Measurements from ENCODE around the gene VSIG8. TPM values are rescaled to one million over a fixed set of nuclear protein-coding genes. Genes with fewer than 3 reads are reported as not detected.

The VSIG8 gene
- total and polyA plus RNA-seq, 9 of the 15 experiments (the other 6 are each of a cell fraction or from before 2014, with no cell fraction given): not detected

GRCh38 chr1:159825564-159825963, 36.9 kb downstream of the VSIG8 start:
- POLR2A ChIA-PET: no interaction called here
- no peak for ATAC-seq
- intact Hi-C loops (cut with micrococcal nuclease) (no loop called here), in situ Hi-C loops (cut with MboI) (no loop called here)
- no peaks in the 10 kb centered on the region for H3K79me2 ChIP-seq (ENCODE audit: control insufficient read depth, insufficient read depth, low read length)
- H3K9me3 ChIP-seq (replicated peaks; ENCODE audit: control insufficient read depth, insufficient read depth, low read depth, low read length): no peaks in the 10 kb centered on the region
- H3K36me3 ChIP-seq (ENCODE audit: control insufficient read depth, insufficient read depth, low read length): no peaks in the 10 kb centered on the region
- no peak overlapping the region for H3K27ac ChIP-seq (ENCODE audit: extremely low read depth, low read depth, low read length)
- H3K27me3 ChIP-seq (ENCODE audit: control insufficient read depth in 2 of 2, insufficient read depth in 2 of 2, low read length in 2 of 2): peaks cover 23 to 91% of the 10 kb centered on the region in 2 experiments; a peak in 4 of 5 replicates
- no peaks in the 10 kb centered on the region for H3K9me1 ChIP-seq (ENCODE audit: control insufficient read depth, insufficient read depth, low read length)
- CTCF ChIA-PET (ENCODE audit: low intra/inter-chr PET ratio): no interaction called here
- BruUV-seq (replicated peaks): no TSS peak
- H2AFZ ChIP-seq (ENCODE audit: low read depth, low read length): no peak overlapping the region
- 3% methylated on average over 3 of the region's 3 CpGs for WGBS (ENCODE audit: insufficient coverage, low coverage, missing lambda C conversion rate)
- no peak overlapping the region for H3K4me2 ChIP-seq (ENCODE audit: insufficient read depth, low read length)
- no peak for FAIRE-seq
- no peak overlapping the region for H3K4me3 ChIP-seq
- no peak overlapping the region for H3K9ac ChIP-seq (ENCODE audit: insufficient read depth in 1 of 2, low read depth in 2 of 2, low read length in 2 of 2)
- DNase-seq (ENCODE audit: extremely low read depth in 1 of 4, low spot score in 3 of 4): no peak
- TF ChIP-seq RBM34 (IDR thresholded peaks at IDR 0.05; ENCODE audit: borderline replicate concordance, insufficient read depth, low read length): no peak
- peak; percentile 86 for TF ChIP-seq PKNOX1 (IDR thresholded peaks at IDR 0.05)
- no peak for TF ChIP-seq HNRNPUL1 (IDR thresholded peaks at IDR 0.05; ENCODE audit: low read length)
- TF ChIP-seq NFIC (IDR thresholded peaks at IDR 0.05): no peak
- TF ChIP-seq CHD7 (IDR thresholded peaks at IDR 0.05; ENCODE audit: low read depth, low read length): no peak
- no peaks in the 10 kb centered on the region for H4K20me1 ChIP-seq (replicated peaks; ENCODE audit: control insufficient read depth, insufficient read depth, low read length)
- peaks cover 0 to 5% of the 10 kb centered on the region in 2 experiments; a peak in 2 of 5 replicates for H3K4me1 ChIP-seq (replicated peaks in 1 of 2; ENCODE audit: control insufficient read depth in 2 of 2, insufficient read depth in 2 of 2, low read length in 2 of 2)

Measured in K562 (cell line).